ENCODE results near the gene P2RX7. TPM values are rescaled to one million over a fixed set of nuclear protein-coding genes. Genes with fewer than 3 reads are reported as not detected.

Gene P2RX7
- total RNA-seq, 1 donor from 2014 or later, result 0.47 TPM

DNA sequence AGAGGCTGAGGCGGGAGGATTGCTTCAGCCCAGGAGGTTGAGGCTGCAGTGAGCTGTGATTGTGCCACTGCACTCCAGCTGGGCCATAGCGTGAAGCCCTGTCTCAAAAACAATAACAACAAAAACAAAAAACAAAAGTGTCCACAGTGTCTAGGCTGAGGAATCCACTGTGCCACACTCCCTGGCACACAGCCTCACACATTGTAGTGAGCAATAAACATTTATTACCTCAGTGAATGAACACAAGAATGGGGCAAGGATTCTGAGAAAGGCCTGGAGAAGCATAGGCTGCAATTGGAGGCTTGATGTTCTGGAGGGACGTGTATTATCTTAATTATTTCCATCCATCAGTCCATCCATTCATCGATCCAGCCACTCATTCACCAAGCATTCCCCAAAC is 17.1 kb upstream of the P2RX7 start:
- Mint-ChIP-seq H3K36me3 (ENCODE audit: low read depth) (no peaks in the 10 kb centered on the region), H3K27me3 (ENCODE audit: low read depth) (peaks cover 18% of the 10 kb centered on the region), H3K4me3 (ENCODE audit: unreplicated experiment) (no peak overlapping the region), H3K4me1 (ENCODE audit: low read depth) (no peaks in the 10 kb centered on the region), H3K27ac (ENCODE audit: unreplicated experiment) (no peak overlapping the region), H3K9me3 (ENCODE audit: low read depth) (no peaks in the 10 kb centered on the region)
- TF ChIP-seq CTCF (IDR thresholded peaks at IDR 0.05), result no peak
- DNase-seq (ENCODE audit: low spot score), result no peak

DNA sequence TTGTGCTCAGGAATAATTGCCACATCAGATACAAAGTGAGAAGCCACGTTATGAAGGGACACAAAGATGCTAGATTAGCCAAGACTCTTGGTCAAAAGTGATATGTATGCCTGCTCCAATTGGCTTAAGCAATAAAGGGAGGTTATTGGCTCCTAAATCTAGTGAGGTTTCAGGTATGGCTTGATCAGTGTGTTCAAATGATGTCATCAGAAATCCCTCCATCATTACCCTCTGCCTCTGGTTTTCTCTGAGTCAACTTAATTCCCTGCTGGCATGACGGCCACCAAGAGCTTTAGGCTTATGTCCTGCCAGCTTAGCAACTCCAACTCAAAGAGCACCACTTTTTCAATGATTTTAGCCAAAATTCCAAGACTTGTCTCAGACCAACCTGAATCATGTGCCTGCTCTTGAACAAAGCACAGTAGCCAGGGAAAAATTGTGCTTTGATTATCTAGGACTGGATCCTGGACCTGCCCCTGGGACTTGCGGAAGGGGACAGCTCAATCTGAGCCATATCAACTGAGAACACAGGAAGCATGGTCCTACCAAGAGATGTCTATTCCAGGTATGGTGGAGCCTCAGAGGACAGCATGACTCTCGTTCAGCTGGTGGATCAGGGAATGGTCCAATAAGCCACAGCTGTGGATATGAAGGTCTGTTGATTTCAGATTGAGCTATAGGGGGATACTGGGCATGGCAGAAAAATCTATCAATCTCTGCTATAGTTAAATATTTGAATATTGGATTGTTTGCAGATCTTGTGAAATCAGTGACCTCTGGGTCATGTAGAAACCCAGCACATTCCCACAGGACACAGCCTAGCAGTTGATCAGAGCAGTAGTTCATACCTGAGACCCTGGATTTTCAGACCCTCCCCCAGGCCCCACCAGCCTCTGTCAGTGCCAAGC is 16.1 kb upstream of the P2RX7 start:
- Mint-ChIP-seq H3K4me1 (ENCODE audit: low read depth) (no peaks in the 10 kb centered on the region), H3K27ac (ENCODE audit: unreplicated experiment) (no peak overlapping the region), H3K36me3 (ENCODE audit: low read depth) (no peaks in the 10 kb centered on the region), H3K4me3 (ENCODE audit: unreplicated experiment) (no peak overlapping the region), H3K9me3 (ENCODE audit: low read depth) (no peaks in the 10 kb centered on the region), H3K27me3 (ENCODE audit: low read depth) (peaks cover 28% of the 10 kb centered on the region)
- TF ChIP-seq CTCF (IDR thresholded peaks at IDR 0.05), result no peak
- no peak for DNase-seq (ENCODE audit: low spot score)

GRCh38 chr12:121117226-121117777 is 15.4 kb upstream of the P2RX7 start:
- no peaks in the 10 kb centered on the region for H3K4me1 Mint-ChIP-seq (ENCODE audit: low read depth)
- TF ChIP-seq CTCF (IDR thresholded peaks at IDR 0.05), result no peak
- no peak overlapping the region for H3K27ac Mint-ChIP-seq (ENCODE audit: unreplicated experiment)
- H3K27me3 Mint-ChIP-seq (ENCODE audit: low read depth), result peaks cover 33% of the 10 kb centered on the region
- H3K4me3 Mint-ChIP-seq (ENCODE audit: unreplicated experiment), result no peak overlapping the region
- H3K36me3 Mint-ChIP-seq (ENCODE audit: low read depth), result no peaks in the 10 kb centered on the region
- no peaks in the 10 kb centered on the region for H3K9me3 Mint-ChIP-seq (ENCODE audit: low read depth)
- DNase-seq (ENCODE audit: low spot score), result no peak

- H3K4me1 Mint-ChIP-seq (ENCODE audit: low read depth), result peaks cover 7% of the 10 kb centered on the region
- H3K27me3 Mint-ChIP-seq (ENCODE audit: low read depth), result peaks cover 37% of the 10 kb centered on the region
- H3K9me3 Mint-ChIP-seq (ENCODE audit: low read depth), result no peaks in the 10 kb centered on the region
- H3K36me3 Mint-ChIP-seq (ENCODE audit: low read depth), result no peaks in the 10 kb centered on the region
- no peak overlapping the region for H3K4me3 Mint-ChIP-seq (ENCODE audit: unreplicated experiment)
- DNase-seq (ENCODE audit: low spot score), result no peak
- TF ChIP-seq CTCF (IDR thresholded peaks at IDR 0.05), result no peak
- H3K27ac Mint-ChIP-seq (ENCODE audit: unreplicated experiment), result no peak overlapping the region
Observed at GRCh38 chr12:121120323-121120722, 12.4 kb upstream of the P2RX7 start.

DNA sequence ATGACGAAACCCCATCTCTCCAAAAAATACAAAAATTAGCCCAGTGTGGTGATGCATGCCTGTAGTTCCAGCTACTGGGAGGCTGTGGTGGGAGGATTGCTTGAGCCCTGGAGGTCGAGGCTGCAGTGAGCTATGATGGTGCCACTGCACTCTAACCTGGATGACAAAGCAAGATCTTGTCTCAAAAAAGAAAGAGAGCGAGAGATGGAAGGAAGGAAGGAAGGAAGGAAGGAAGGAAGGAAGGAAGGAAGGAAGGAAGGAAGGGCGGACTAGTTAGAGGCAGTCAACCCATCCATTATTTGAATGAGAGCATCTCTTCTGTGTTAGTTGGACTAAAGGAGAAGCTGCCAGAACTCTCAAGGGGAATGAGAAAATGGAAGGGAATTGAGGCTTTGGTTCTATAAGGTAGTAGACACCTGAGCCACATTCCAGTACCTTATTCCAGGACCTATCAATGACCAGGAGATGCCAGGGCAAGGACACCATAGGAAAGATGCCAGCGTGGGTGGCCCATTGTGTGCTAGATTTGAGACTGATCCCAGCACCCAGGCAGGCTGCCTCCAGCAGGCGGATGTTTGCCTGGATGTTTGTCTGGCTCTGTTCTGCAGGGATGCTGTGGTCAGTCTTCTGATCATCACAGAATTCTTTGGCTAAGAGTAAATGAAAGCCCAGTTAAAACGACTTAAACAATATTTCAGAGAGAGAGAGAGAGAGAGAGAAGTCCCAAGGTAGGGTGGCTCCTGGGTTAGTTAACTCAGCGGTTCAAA is 11.5 kb upstream of the P2RX7 start:
- Mint-ChIP-seq H3K27ac (ENCODE audit: unreplicated experiment) (no peak overlapping the region), H3K9me3 (ENCODE audit: low read depth) (no peaks in the 10 kb centered on the region), H3K27me3 (ENCODE audit: low read depth) (peaks cover 37% of the 10 kb centered on the region), H3K4me3 (ENCODE audit: unreplicated experiment) (no peak overlapping the region), H3K4me1 (ENCODE audit: low read depth) (peaks cover 7% of the 10 kb centered on the region), H3K36me3 (ENCODE audit: low read depth) (no peaks in the 10 kb centered on the region)
- DNase-seq (ENCODE audit: low spot score), result no peak
- no peak for TF ChIP-seq CTCF (IDR thresholded peaks at IDR 0.05)

All from chondrocyte (in vitro differentiated cells).